Peyer's patch (tissue), 4 donors: Measurements from ENCODE around the gene FGGY. TPM values are rescaled to one million over a fixed set of nuclear protein-coding genes. Genes with fewer than 3 reads are reported as not detected.

Experiments used
- DNase-seq, 3 donors: peaks; one replicate each; pipeline ENCODE4 v3.0.0-alpha.2; 2017 to 2019
- H3K27ac ChIP-seq, 4 donors: fragments of 200-600 bp; sonication (generic); one replicate each; pipeline ENCODE4 v1.5.1; 2016 to 2019
- H3K27me3 ChIP-seq, 2 donors: fragments of 200-600 bp; sonication (generic); one replicate each; pipeline ENCODE4 v1.5.1; 2019
- H3K36me3 ChIP-seq, 3 donors: fragments of 200-600 bp; sonication (generic); one replicate each; pipeline ENCODE4 v1.5.1; 2016 to 2019
- H3K4me1 ChIP-seq, 4 donors: fragments of 200-600 bp; sonication (generic); one replicate each; pipeline ENCODE4 v1.5.1; 2016 to 2019
- H3K4me3 ChIP-seq, 4 donors: fragments of 200-600 bp; sonication (generic); 1 replicate in 3 of 4; 2 replicates in 1 of 4; pipeline ENCODE4 v1.5.1; 2016 to 2019; ENCODE audit warnings: mild to moderate bottlenecking in 1 of 4
- H3K9me3 ChIP-seq, 4 donors: fragments of 200-600 bp; sonication (generic); one replicate each; pipeline ENCODE4 v1.5.1; 2016 to 2019; ENCODE audit warnings: mild to moderate bottlenecking in 1 of 4
- POLR2A ChIP-seq, 2 donors: fragments of 450-650 bp; IDR thresholded peaks; one replicate each; pipeline ENCODE4 v1.5.1; 2017; ENCODE audit warnings: antibody characterized with exemption in 2 of 2, mild to moderate bottlenecking in 2 of 2, moderate library complexity in 2 of 2
- total RNA-seq, 4 donors: library from RNA; depleted of rRNA; stranded (reverse); fragments of >200 nt; gene quantifications; one replicate each; pipeline ENCODE4 v1.1.0, GENCODE V29; 2016
- TF ChIP-seq, protein P1 (sequence below), 6 experiments: fragments of 450-650 bp in 4 of 6; fragments of 200-600 bp in 2 of 6; sonication (generic) in 1 of 6; IDR thresholded peaks; one replicate each; pipeline ENCODE4 v1.5.1; 2017 to 2019; ENCODE audit warnings: antibody characterized with exemption in 6 of 6, mild to moderate bottlenecking in 3 of 6, moderate library complexity in 1 of 6

Gene FGGY
- total RNA-seq, 4 donors from 2014 or later = 18.9 to 102 (median 33.6) TPM

DNA sequence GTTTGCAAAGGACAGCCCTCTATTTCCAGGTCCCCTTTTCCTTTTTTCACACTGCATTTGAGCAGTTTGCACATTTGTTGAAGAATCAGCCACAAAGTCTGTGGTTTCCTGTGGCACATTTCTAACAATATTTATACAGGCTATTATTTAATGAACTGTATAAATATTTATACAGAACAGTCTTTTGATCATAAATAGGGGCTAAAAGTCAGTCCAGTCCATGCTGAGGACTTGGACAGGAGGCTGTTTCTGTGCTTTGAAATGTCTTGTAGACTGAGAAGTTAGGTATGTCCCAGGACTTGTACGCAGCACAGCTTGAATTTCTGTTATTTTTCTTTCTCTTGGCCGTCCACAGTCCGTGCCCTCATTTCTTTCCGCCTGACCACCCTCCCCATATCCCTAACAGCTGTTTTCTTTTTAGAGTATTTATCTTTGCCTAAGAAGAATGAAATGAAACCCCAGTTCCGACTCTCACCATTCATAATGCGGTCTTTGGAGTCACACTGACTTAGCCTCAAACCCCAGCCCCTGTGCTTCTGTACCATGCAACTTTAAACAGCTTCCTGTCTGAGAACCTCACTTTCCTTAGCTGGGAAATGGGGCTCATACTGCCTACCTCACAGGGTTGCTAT lies 19.7 kb downstream of the FGGY start:
- H3K9me3 ChIP-seq = no peaks in the 10 kb centered on the region
- TF ChIP-seq, protein P1, sequence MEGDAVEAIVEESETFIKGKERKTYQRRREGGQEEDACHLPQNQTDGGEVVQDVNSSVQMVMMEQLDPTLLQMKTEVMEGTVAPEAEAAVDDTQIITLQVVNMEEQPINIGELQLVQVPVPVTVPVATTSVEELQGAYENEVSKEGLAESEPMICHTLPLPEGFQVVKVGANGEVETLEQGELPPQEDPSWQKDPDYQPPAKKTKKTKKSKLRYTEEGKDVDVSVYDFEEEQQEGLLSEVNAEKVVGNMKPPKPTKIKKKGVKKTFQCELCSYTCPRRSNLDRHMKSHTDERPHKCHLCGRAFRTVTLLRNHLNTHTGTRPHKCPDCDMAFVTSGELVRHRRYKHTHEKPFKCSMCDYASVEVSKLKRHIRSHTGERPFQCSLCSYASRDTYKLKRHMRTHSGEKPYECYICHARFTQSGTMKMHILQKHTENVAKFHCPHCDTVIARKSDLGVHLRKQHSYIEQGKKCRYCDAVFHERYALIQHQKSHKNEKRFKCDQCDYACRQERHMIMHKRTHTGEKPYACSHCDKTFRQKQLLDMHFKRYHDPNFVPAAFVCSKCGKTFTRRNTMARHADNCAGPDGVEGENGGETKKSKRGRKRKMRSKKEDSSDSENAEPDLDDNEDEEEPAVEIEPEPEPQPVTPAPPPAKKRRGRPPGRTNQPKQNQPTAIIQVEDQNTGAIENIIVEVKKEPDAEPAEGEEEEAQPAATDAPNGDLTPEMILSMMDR (IDR thresholded peaks at IDR 0.05) = no peak
- TF ChIP-seq POLR2A (IDR thresholded peaks at IDR 0.05) = no peak
- DNase-seq = no peak
- H3K27ac ChIP-seq = peak overlapping the region in 2 of 4 donors; percentile 47 to 56
- H3K4me1 ChIP-seq = peaks cover 0 to 23% (median 0%) of the 10 kb centered on the region in 4 donors
- H3K27me3 ChIP-seq = no peaks in the 10 kb centered on the region
- peak overlapping the region in 1 of 4 donors; percentile 17 for H3K4me3 ChIP-seq
- H3K36me3 ChIP-seq = no peaks in the 10 kb centered on the region

DNA sequence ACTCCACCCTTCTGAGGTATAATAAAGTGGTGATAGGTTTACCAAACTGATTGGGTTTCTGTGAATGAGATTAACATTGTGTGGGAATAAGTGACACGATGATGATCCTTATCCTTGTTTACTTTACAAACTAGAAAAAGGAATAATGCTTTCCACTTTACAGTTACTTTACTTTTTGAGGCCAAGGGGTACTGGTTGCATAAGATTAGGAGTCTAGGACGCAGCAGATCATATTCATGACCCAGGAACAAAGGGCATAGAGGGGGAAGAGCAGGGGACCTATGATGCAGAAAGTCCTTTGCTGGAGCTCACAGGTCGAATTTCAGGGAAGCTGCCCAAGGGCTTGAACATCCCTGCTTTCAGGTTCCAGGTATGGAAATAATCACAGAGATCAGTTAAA lies 20.4 kb downstream of the FGGY start:
- Histone ChIP-seq H3K36me3 (no peaks in the 10 kb centered on the region), H3K4me1 (peaks cover 0 to 23% (median 0%) of the 10 kb centered on the region in 4 donors), H3K27me3 (no peaks in the 10 kb centered on the region), H3K27ac (peak overlapping the region in 2 of 4 donors; percentile 47 to 56), H3K9me3 (no peaks in the 10 kb centered on the region), H3K4me3 (no peak overlapping the region)
- DNase-seq = no peak
- TF ChIP-seq, protein P1 (IDR thresholded peaks at IDR 0.05) = no peak
- no peak for TF ChIP-seq POLR2A (IDR thresholded peaks at IDR 0.05)

DNA sequence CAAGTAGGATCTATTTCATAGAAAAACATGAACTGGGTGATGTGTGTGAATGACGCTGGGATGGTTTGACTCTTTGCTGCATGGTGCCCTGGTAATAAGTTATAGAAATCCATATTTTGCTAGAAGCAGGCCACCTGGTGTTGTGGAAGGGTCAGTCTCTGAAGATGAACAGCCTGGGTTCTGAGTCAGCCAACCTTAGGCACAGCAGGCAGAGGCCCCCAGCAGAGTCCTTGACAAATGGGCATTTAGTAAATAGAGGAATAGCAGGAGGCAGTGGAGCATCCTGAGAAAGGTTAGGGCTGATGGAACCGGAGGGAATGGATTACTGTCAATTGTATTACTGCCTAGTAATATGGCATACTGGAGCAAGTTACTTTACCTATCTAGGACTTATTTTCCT lies 20.9 kb downstream of the FGGY start:
- Histone ChIP-seq H3K4me3 (no peak overlapping the region), H3K27ac (no peak overlapping the region), H3K27me3 (no peaks in the 10 kb centered on the region), H3K36me3 (no peaks in the 10 kb centered on the region), H3K9me3 (no peaks in the 10 kb centered on the region), H3K4me1 (peaks cover 0 to 23% (median 0%) of the 10 kb centered on the region in 4 donors)
- no peak for DNase-seq
- TF ChIP-seq, protein P1 (IDR thresholded peaks at IDR 0.05) = no peak
- no peak for TF ChIP-seq POLR2A (IDR thresholded peaks at IDR 0.05)

DNA sequence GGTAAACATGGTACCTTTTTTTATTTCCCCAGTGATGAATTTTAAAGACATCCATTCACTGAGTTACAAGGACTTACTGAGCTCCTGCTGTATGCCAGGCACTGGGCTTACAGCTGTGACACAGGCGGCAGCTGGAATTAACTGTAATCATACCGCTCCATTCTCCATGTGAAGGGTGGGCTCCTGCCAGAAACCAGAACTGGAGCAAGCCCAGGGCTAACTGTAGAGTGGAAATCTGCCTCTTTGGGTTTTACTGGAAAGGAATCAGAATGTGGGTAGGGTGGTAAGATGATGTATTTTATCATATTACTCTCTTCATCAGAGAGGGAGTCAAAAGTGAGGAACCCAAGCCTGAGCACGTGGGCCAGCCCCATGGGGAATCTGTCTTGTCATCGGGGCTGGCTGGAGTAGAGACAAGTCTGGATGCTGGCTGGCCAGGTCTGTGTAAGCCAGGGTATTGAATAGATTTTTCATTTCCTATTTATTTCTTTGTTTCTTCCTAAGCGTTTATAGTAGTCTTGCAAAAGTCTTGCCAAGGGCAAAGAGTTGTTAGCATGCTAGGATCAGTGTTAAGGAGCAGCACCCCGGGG lies 21.5 kb downstream of the FGGY start:
- no peak overlapping the region for H3K4me3 ChIP-seq
- no peaks in the 10 kb centered on the region for H3K9me3 ChIP-seq
- H3K27ac ChIP-seq = no peak overlapping the region
- TF ChIP-seq, protein P1 (IDR thresholded peaks at IDR 0.05) = no peak
- no peak for TF ChIP-seq POLR2A (IDR thresholded peaks at IDR 0.05)
- no peak for DNase-seq
- no peaks in the 10 kb centered on the region for H3K27me3 ChIP-seq
- no peaks in the 10 kb centered on the region for H3K36me3 ChIP-seq
- peaks cover 0 to 23% (median 0%) of the 10 kb centered on the region in 4 donors for H3K4me1 ChIP-seq

DNA sequence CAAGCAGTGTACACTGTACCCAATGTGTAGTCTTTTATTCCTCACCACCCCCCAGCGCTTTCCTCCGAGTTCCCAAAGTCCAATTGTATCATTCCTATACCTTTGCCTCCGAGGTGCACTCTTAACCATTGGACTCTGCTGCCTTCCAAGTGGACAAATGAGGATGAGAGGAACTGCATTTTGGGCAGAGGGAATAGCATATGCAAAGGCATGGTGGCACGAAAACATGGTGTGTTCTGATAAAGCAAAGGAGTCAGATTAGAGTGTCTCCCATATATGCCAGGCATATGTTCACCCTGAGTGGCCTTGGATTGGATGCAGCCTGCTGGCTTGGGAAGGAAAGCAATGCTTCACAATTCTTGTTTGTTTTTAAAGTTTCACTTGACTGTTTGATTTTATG lies 25.5 kb downstream of the FGGY start:
- no peak overlapping the region for H3K27ac ChIP-seq
- H3K9me3 ChIP-seq = no peaks in the 10 kb centered on the region
- no peak overlapping the region for H3K4me3 ChIP-seq
- no peaks in the 10 kb centered on the region for H3K36me3 ChIP-seq
- no peak for DNase-seq
- no peaks in the 10 kb centered on the region for H3K27me3 ChIP-seq
- no peak for TF ChIP-seq POLR2A (IDR thresholded peaks at IDR 0.05)
- TF ChIP-seq, protein P1 (IDR thresholded peaks at IDR 0.05) = no peak
- H3K4me1 ChIP-seq = peaks cover 0 to 7% (median 0%) of the 10 kb centered on the region in 4 donors
